Osteoblast (primary cell): Measurements from ENCODE around the gene NHSL2. TPM values are rescaled to one million over a fixed set of nuclear protein-coding genes. Genes with fewer than 3 reads are reported as not detected.

Source experiments
- DNase-seq: peaks from one replicate; pipeline ENCODE4 v3.0.0; 2011; ENCODE audit warnings: low spot score, mixed read lengths; ENCODE audit not compliant: insufficient read length; ENCODE audit errors: missing footprints
- H2AFZ ChIP-seq: 2 replicates; pipeline ENCODE4 v1.6.0; 2011; ENCODE audit warnings: mild to moderate bottlenecking, low read length
- H3K27ac ChIP-seq: 2 replicates; pipeline ENCODE4 v1.5.1; 2011; ENCODE audit warnings: mild to moderate bottlenecking, low read depth, low read length, moderate library complexity
- H3K27me3 ChIP-seq: 2 replicates; pipeline ENCODE4 v1.6.0; 2012; ENCODE audit warnings: mild to moderate bottlenecking, control low read depth, inconsistent platforms, low read length, moderate library complexity; ENCODE audit not compliant: insufficient read depth
- H3K36me3 ChIP-seq: 2 replicates; pipeline ENCODE4 v1.5.1; 2011; ENCODE audit warnings: mild to moderate bottlenecking, low read length, control low read depth, moderate library complexity; ENCODE audit not compliant: insufficient read depth
- H3K4me1 ChIP-seq: 2 replicates; pipeline ENCODE4 v1.5.1; 2011; ENCODE audit warnings: mild to moderate bottlenecking, low read length, control low read depth, moderate library complexity; ENCODE audit not compliant: insufficient read depth
- H3K4me2 ChIP-seq: 2 replicates; pipeline ENCODE4 v1.6.0; 2011; ENCODE audit warnings: mild to moderate bottlenecking, low read length; ENCODE audit not compliant: insufficient read depth
- H3K4me3 ChIP-seq: fragments of 200-600 bp; sonication (generic); 3 replicates; pipeline ENCODE4 v1.5.1; 2012; ENCODE audit warnings: mild to moderate bottlenecking, low read length, inconsistent platforms; ENCODE audit not compliant: insufficient read depth
- H3K79me2 ChIP-seq: 2 replicates; pipeline ENCODE4 v1.6.0; 2012; ENCODE audit warnings: mild to moderate bottlenecking, low read length, control low read depth, inconsistent platforms; ENCODE audit not compliant: insufficient read depth
- H3K9me3 ChIP-seq: 2 replicates; pipeline ENCODE4 v1.5.1; 2011; ENCODE audit warnings: low read depth, low read length, control low read depth
- H4K20me1 ChIP-seq: 2 replicates; pipeline ENCODE4 v1.6.0; 2012; ENCODE audit warnings: mild to moderate bottlenecking, low read length, control low read depth; ENCODE audit not compliant: insufficient read depth
- CTCF ChIP-seq: IDR thresholded peaks from 2 replicates; pipeline ENCODE4 v1.5.1; 2011; ENCODE audit warnings: mild to moderate bottlenecking, low read depth, low read length, moderate library complexity; ENCODE audit errors: extremely low read depth
- total RNA-seq: library from RNA; depleted of rRNA; stranded (reverse); fragments of >200 nt; gene quantifications from 2 replicates; pipeline ENCODE4 v1.2.3, GENCODE V29; 2012

Gene NHSL2
- total RNA-seq, 1 donor = 1.1 TPM

DNA sequence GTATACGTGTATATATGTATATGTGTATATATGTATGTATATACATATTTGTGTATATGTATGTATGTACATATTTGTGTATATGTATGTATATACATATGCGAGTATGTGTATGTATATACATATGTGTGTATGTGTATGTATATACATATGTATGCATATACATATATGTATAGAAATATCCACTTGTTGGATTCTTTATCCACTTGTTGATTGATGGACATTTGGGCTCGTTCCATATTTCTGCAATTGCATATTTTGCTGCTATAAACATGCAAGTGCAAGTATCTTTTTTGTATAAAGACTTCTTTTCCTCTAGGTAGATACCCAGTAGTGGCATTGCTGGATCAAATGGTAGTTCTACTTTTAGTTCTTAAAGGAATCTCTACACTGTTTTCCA is 25.5 kb upstream of the NHSL2 start:
- no peak overlapping the region for H3K4me3 ChIP-seq
- no peak for DNase-seq
- no peaks in the 10 kb centered on the region for H3K79me2 ChIP-seq
- no peaks in the 10 kb centered on the region for H3K9me3 ChIP-seq
- peaks cover 9% of the 10 kb centered on the region for H3K27me3 ChIP-seq
- H2AFZ ChIP-seq = no peak overlapping the region
- H3K4me1 ChIP-seq = no peaks in the 10 kb centered on the region
- no peak overlapping the region for H3K4me2 ChIP-seq
- no peak for TF ChIP-seq CTCF
- no peak overlapping the region for H3K27ac ChIP-seq
- no peaks in the 10 kb centered on the region for H3K36me3 ChIP-seq
- no peaks in the 10 kb centered on the region for H4K20me1 ChIP-seq

GRCh38 chrX:71895607-71896006 is 15.0 kb upstream of the NHSL2 start:
- no peak for TF ChIP-seq CTCF
- H2AFZ ChIP-seq = no peak overlapping the region
- no peak for DNase-seq
- H3K4me3 ChIP-seq = no peak overlapping the region
- H4K20me1 ChIP-seq = no peaks in the 10 kb centered on the region
- no peaks in the 10 kb centered on the region for H3K9me3 ChIP-seq
- no peaks in the 10 kb centered on the region for H3K36me3 ChIP-seq
- H3K27ac ChIP-seq = no peak overlapping the region
- H3K27me3 ChIP-seq = peaks cover 21% of the 10 kb centered on the region
- H3K4me1 ChIP-seq = no peaks in the 10 kb centered on the region
- no peak overlapping the region for H3K4me2 ChIP-seq
- H3K79me2 ChIP-seq = no peaks in the 10 kb centered on the region

- H3K4me1 ChIP-seq = no peaks in the 10 kb centered on the region
- H3K79me2 ChIP-seq = no peaks in the 10 kb centered on the region
- H3K9me3 ChIP-seq = no peaks in the 10 kb centered on the region
- H2AFZ ChIP-seq = no peak overlapping the region
- H3K36me3 ChIP-seq = no peaks in the 10 kb centered on the region
- no peak overlapping the region for H3K4me2 ChIP-seq
- H3K27ac ChIP-seq = no peak overlapping the region
- peaks cover 33% of the 10 kb centered on the region for H3K27me3 ChIP-seq
- no peak for TF ChIP-seq CTCF
- no peak for DNase-seq
- H4K20me1 ChIP-seq = no peaks in the 10 kb centered on the region
- no peak overlapping the region for H3K4me3 ChIP-seq
Measured at GRCh38 chrX:71906144-71906543, 4.5 kb upstream of the NHSL2 start.

DNA sequence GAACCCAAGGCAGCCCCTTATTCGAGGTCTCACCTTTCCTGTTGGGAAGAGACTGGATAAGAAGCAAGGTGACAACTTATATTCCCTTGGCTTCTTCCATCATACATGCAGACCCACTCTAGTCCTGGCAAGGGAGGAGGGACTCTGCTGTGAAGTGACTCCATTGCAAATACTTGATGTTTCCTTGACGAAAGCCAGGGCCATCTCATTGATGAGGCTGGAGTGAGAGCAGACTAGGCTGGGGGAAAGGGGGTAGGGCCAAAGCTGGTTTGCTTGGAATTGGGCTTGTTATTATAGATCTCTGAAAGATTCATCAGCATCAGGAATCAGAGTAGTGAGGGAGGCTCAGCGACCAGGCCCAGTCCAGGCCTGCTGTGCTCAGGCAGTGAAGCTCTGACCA is 2.3 kb upstream of the NHSL2 start:
- Histone ChIP-seq H2AFZ (no peak overlapping the region), H3K27me3 (peaks cover 40% of the 10 kb centered on the region), H3K36me3 (no peaks in the 10 kb centered on the region), H3K4me3 (no peak overlapping the region), H3K79me2 (no peaks in the 10 kb centered on the region), H3K27ac (no peak overlapping the region), H3K4me2 (no peak overlapping the region), H3K9me3 (no peaks in the 10 kb centered on the region), H3K4me1 (no peaks in the 10 kb centered on the region), H4K20me1 (no peaks in the 10 kb centered on the region)
- no peak for DNase-seq
- no peak for TF ChIP-seq CTCF
